ENCODE results near the gene PXDN.

DNA sequence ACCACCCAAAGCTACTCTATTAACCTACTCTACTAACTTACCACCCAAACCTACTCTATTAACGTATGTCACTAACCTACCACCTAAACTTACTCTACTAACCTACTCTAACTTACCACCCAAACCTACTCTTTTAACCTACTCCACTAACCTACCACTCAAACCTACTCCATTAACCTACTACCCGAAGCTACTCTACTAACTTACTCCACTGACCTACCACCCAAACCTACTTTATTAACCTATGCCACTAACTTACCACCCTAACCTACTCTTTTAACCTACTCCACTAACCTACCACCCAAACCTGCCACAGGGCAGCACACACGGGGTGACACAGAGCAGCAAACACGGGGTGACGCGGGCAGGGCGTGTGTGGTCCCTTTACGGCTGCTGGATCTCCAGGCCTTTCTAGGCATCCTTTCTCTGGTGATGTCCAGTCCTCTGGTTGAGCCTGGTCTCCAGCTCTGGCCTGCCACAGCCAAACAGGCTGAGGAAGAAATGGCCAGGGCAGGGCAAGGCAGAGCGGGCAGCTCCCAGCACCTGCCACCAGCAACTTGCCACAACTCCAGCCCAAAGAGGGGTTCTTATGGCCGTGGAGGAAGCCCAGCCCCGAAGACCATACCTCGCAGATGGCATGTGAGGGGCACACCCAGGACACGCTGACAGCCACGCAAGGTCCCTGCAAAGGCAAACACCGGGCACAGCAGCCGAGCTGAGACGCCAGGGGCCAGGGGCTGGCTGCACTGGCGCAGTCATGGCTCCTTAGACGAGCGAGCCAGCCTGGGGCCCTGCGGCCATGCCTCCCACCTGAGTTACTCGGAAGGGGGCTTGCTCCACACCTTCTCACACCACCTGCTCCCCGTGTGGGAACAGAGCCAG, 25.7 kb downstream of the PXDN start:
- TF ChIP-seq, protein P1, sequence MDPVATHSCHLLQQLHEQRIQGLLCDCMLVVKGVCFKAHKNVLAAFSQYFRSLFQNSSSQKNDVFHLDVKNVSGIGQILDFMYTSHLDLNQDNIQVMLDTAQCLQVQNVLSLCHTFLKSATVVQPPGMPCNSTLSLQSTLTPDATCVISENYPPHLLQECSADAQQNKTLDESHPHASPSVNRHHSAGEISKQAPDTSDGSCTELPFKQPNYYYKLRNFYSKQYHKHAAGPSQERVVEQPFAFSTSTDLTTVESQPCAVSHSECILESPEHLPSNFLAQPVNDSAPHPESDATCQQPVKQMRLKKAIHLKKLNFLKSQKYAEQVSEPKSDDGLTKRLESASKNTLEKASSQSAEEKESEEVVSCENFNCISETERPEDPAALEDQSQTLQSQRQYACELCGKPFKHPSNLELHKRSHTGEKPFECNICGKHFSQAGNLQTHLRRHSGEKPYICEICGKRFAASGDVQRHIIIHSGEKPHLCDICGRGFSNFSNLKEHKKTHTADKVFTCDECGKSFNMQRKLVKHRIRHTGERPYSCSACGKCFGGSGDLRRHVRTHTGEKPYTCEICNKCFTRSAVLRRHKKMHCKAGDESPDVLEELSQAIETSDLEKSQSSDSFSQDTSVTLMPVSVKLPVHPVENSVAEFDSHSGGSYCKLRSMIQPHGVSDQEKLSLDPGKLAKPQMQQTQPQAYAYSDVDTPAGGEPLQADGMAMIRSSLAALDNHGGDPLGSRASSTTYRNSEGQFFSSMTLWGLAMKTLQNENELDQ (tag by site-specific recombination; IDR thresholded peaks at IDR 0.05; ENCODE audit: low read depth): no peak
- TF ChIP-seq YY1 (tag by site-specific recombination; IDR thresholded peaks at IDR 0.05): no peak
- no peak for TF ChIP-seq ZNF521 (tag by site-specific recombination; IDR thresholded peaks at IDR 0.05)
- TF ChIP-seq, protein P2, sequence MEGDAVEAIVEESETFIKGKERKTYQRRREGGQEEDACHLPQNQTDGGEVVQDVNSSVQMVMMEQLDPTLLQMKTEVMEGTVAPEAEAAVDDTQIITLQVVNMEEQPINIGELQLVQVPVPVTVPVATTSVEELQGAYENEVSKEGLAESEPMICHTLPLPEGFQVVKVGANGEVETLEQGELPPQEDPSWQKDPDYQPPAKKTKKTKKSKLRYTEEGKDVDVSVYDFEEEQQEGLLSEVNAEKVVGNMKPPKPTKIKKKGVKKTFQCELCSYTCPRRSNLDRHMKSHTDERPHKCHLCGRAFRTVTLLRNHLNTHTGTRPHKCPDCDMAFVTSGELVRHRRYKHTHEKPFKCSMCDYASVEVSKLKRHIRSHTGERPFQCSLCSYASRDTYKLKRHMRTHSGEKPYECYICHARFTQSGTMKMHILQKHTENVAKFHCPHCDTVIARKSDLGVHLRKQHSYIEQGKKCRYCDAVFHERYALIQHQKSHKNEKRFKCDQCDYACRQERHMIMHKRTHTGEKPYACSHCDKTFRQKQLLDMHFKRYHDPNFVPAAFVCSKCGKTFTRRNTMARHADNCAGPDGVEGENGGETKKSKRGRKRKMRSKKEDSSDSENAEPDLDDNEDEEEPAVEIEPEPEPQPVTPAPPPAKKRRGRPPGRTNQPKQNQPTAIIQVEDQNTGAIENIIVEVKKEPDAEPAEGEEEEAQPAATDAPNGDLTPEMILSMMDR (tag by site-specific recombination; IDR thresholded peaks at IDR 0.05): no peak
- TF ChIP-seq, protein P3, sequence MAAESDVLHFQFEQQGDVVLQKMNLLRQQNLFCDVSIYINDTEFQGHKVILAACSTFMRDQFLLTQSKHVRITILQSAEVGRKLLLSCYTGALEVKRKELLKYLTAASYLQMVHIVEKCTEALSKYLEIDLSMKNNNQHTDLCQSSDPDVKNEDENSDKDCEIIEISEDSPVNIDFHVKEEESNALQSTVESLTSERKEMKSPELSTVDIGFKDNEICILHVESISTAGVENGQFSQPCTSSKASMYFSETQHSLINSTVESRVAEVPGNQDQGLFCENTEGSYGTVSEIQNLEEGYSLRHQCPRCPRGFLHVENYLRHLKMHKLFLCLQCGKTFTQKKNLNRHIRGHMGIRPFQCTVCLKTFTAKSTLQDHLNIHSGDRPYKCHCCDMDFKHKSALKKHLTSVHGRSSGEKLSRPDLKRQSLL (tag by site-specific recombination; IDR thresholded peaks at IDR 0.05): no peak
- TF ChIP-seq ZIC2 (tag by site-specific recombination; IDR thresholded peaks at IDR 0.05): no peak
- TF ChIP-seq ZNF677 (tag by site-specific recombination; IDR thresholded peaks at IDR 0.05): no peak
- no peak for TF ChIP-seq ZNF121 (tag by site-specific recombination; IDR thresholded peaks at IDR 0.05)

All from HEK293 (cell line).